HepG2 (cell line): Measurements from ENCODE around the gene CCND2. TPM values are rescaled to one million over a fixed set of nuclear protein-coding genes. Genes with fewer than 3 reads are reported as not detected.
A peak's percentile ranks its signal among the peaks of the same experiment; 100 is the strongest.

Source experiments
- CBX1 ChIP-seq: IDR thresholded peaks from one replicate; pipeline ENCODE4 v1.6.1; 2016; ENCODE audit warnings: antibody characterized with exemption, low read depth
- CCAR2 ChIP-seq: fragments of 200-400 bp; formaldehyde crosslinking; optimal IDR thresholded peaks from 2 replicates; pipeline ENCODE3; 2018; ENCODE audit warnings: low read depth, mild to moderate bottlenecking, low read length, moderate library complexity
- ELF4 ChIP-seq: sonication (generic); formaldehyde crosslinking; IDR thresholded peaks from 2 replicates; pipeline ENCODE4 v1.5.0; 2020; ENCODE audit warnings: missing genetic modification reagents, mild to moderate bottlenecking, moderate library complexity, borderline replicate concordance
- HNRNPLL ChIP-seq: fragments of 200-400 bp; formaldehyde crosslinking; IDR thresholded peaks from 2 replicates; pipeline ENCODE4 v1.6.1; 2017; ENCODE audit warnings: mild to moderate bottlenecking, low read depth, low read length; ENCODE audit not compliant: poor library complexity, severe bottlenecking
- KLF15 ChIP-seq: sonication (generic); formaldehyde crosslinking; IDR thresholded peaks from 2 replicates; pipeline ENCODE4 v1.8.1; 2023; ENCODE audit warnings: borderline replicate concordance, mild to moderate bottlenecking, inconsistent platforms, missing genetic modification reagents, mixed read lengths
- MIER2 ChIP-seq: IDR thresholded peaks from 2 replicates; pipeline ENCODE4 v1.6.1; 2016; ENCODE audit warnings: missing biosample characterization, missing genetic modification reagents
- MTF2 ChIP-seq: sonication (generic); formaldehyde crosslinking; IDR thresholded peaks from 2 replicates; pipeline ENCODE4 v1.5.0; 2020; ENCODE audit warnings: missing genetic modification reagents, borderline replicate concordance
- SIN3B ChIP-seq: fragments of 150-350 bp; IDR thresholded peaks from 2 replicates; pipeline ENCODE4 v1.6.1; 2014; ENCODE audit warnings: low read length
- SP4 ChIP-seq: sonication (generic); formaldehyde crosslinking; IDR thresholded peaks from 2 replicates; pipeline ENCODE4 v1.8.1; 2023; ENCODE audit warnings: mild to moderate bottlenecking, missing genetic modification reagents
- SRSF1 ChIP-seq: fragments of 200-400 bp; formaldehyde crosslinking; optimal IDR thresholded peaks from 2 replicates; pipeline ENCODE3; 2017; ENCODE audit warnings: mild to moderate bottlenecking, low read depth, low read length, moderate library complexity
- THYN1 ChIP-seq: sonication (generic); formaldehyde crosslinking; IDR thresholded peaks from 2 replicates; pipeline ENCODE4 v1.8.1; 2023; ENCODE audit warnings: low read depth, mild to moderate bottlenecking, moderate library complexity, missing genetic modification reagents, borderline replicate concordance
- ZFP36 ChIP-seq: fragments of 150-350 bp; IDR thresholded peaks from 2 replicates; pipeline ENCODE4 v1.6.1; 2018; ENCODE audit warnings: borderline replicate concordance, low read length, low read depth; ENCODE audit not compliant: partially characterized antibody
- ZNF263 ChIP-seq: sonication (generic); formaldehyde crosslinking; IDR thresholded peaks from 2 replicates; pipeline ENCODE4 v1.4.0; 2020; ENCODE audit warnings: missing genetic modification reagents
- ZNF549 ChIP-seq: sonication (generic); formaldehyde crosslinking; IDR thresholded peaks from 2 replicates; pipeline ENCODE4 v1.5.0; 2020; ENCODE audit warnings: missing genetic modification reagents
- ZNF570 ChIP-seq: sonication (generic); formaldehyde crosslinking; IDR thresholded peaks from 2 replicates; pipeline ENCODE4 v1.4.0; 2020; ENCODE audit warnings: mild to moderate bottlenecking, missing genetic modification reagents, borderline replicate concordance
- ZNF672 ChIP-seq: sonication (generic); formaldehyde crosslinking; IDR thresholded peaks from 2 replicates; pipeline ENCODE4 v1.8.1; 2022; ENCODE audit warnings: missing genetic modification reagents
- ZNF768 ChIP-seq: sonication (generic); formaldehyde crosslinking; IDR thresholded peaks from 2 replicates; pipeline ENCODE4 v1.4.0; 2020; ENCODE audit warnings: missing genetic modification reagents
- ZNF782 ChIP-seq: sonication (generic); formaldehyde crosslinking; IDR thresholded peaks from 2 replicates; pipeline ENCODE4 v1.4.0; 2020; ENCODE audit warnings: missing genetic modification reagents, mild to moderate bottlenecking, borderline replicate concordance
- ZNF800 ChIP-seq: sonication (generic); formaldehyde crosslinking; IDR thresholded peaks from 2 replicates; pipeline ENCODE4 v1.4.0; 2020; ENCODE audit warnings: missing genetic modification reagents
- polyA plus RNA-seq, 8 experiments: library from polyadenylated mRNA; depleted of rRNA in 3 of 8; stranded (reverse) in 7 of 8; unstranded in 1 of 8; fragments of >200 nt; fragmentation: Illumina TruSeq in 4 of 8; extraction: Trizol in 4 of 8; gene quantifications; 2 replicates each; pipeline versions ENCODE4 v1.2.1 to v1.2.3, GENCODE V29; 2011 to 2016; ENCODE audit warnings: low read depth in 4 of 8, missing spikeins in 1 of 8, mixed read lengths in 1 of 8; ENCODE audit not compliant: insufficient read depth in 1 of 8
- total RNA-seq, 5 experiments: library from RNA; depleted of rRNA; stranded (reverse); fragments of >200 nt; fragmentation: Illumina TruSeq; extraction: Trizol; gene quantifications; 2 replicates each; pipeline ENCODE4 v1.2.3, GENCODE V29; 2016; ENCODE audit warnings: low read depth in 1 of 5
- TF ChIP-seq, protein P1 (sequence below): sonication (generic); formaldehyde crosslinking; IDR thresholded peaks from 2 replicates; pipeline ENCODE4 v1.4.0; 2020; ENCODE audit warnings: missing genetic modification reagents
- TF ChIP-seq, protein P2 (sequence below): sonication (generic); formaldehyde crosslinking; IDR thresholded peaks from 2 replicates; pipeline ENCODE4 v1.4.0; 2020; ENCODE audit warnings: missing genetic modification reagents, borderline replicate concordance
- TF ChIP-seq, protein P3 (sequence below): sonication (generic); formaldehyde crosslinking; IDR thresholded peaks from 2 replicates; pipeline ENCODE4 v1.5.1; 2020; ENCODE audit warnings: mild to moderate bottlenecking, missing genetic modification reagents, borderline replicate concordance

Gene CCND2
- total and polyA plus RNA-seq, 2 of the 13 experiments (the other 11 are each of a cell fraction or from before 2014, with no cell fraction given), result 0.61 to 1.4 TPM

DNA sequence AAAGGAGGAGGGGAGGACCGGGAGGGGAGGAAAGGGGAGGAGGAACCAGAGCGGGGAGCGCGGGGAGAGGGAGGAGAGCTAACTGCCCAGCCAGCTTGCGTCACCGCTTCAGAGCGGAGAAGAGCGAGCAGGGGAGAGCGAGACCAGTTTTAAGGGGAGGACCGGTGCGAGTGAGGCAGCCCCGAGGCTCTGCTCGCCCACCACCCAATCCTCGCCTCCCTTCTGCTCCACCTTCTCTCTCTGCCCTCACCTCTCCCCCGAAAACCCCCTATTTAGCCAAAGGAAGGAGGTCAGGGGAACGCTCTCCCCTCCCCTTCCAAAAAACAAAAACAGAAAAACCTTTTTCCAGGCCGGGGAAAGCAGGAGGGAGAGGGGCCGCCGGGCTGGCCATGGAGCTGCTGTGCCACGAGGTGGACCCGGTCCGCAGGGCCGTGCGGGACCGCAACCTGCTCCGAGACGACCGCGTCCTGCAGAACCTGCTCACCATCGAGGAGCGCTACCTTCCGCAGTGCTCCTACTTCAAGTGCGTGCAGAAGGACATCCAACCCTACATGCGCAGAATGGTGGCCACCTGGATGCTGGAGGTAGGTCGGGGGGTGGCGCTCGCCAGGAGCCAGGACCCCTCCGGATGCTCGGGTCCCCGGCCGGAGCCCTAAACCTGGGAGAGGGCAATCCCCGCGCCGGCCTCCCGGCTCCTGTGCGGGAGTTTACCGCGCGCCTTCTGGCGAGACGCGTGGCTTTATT, at the start of gene CCND2 (continued):
- TF ChIP-seq, protein P1, sequence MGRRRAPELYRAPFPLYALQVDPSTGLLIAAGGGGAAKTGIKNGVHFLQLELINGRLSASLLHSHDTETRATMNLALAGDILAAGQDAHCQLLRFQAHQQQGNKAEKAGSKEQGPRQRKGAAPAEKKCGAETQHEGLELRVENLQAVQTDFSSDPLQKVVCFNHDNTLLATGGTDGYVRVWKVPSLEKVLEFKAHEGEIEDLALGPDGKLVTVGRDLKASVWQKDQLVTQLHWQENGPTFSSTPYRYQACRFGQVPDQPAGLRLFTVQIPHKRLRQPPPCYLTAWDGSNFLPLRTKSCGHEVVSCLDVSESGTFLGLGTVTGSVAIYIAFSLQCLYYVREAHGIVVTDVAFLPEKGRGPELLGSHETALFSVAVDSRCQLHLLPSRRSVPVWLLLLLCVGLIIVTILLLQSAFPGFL (CRISPR knock-in tag), result no peak
- TF ChIP-seq CBX1, result no peak
- TF ChIP-seq ZNF672, result no peak
- TF ChIP-seq THYN1 (CRISPR knock-in tag), result no peak
- TF ChIP-seq CCAR2, result no peak
- TF ChIP-seq MIER2 (CRISPR knock-in tag), result no peak
- TF ChIP-seq, protein P2, sequence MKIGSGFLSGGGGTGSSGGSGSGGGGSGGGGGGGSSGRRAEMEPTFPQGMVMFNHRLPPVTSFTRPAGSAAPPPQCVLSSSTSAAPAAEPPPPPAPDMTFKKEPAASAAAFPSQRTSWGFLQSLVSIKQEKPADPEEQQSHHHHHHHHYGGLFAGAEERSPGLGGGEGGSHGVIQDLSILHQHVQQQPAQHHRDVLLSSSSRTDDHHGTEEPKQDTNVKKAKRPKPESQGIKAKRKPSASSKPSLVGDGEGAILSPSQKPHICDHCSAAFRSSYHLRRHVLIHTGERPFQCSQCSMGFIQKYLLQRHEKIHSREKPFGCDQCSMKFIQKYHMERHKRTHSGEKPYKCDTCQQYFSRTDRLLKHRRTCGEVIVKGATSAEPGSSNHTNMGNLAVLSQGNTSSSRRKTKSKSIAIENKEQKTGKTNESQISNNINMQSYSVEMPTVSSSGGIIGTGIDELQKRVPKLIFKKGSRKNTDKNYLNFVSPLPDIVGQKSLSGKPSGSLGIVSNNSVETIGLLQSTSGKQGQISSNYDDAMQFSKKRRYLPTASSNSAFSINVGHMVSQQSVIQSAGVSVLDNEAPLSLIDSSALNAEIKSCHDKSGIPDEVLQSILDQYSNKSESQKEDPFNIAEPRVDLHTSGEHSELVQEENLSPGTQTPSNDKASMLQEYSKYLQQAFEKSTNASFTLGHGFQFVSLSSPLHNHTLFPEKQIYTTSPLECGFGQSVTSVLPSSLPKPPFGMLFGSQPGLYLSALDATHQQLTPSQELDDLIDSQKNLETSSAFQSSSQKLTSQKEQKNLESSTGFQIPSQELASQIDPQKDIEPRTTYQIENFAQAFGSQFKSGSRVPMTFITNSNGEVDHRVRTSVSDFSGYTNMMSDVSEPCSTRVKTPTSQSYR (CRISPR knock-in tag), result no peak
- TF ChIP-seq ZNF782, result no peak
- no peak for TF ChIP-seq SP4 (CRISPR knock-in tag)
- TF ChIP-seq HNRNPLL, result peak; percentile 28
- no peak for TF ChIP-seq ZNF768 (CRISPR knock-in tag)
- peak; percentile 76 for TF ChIP-seq ZNF263
- TF ChIP-seq, protein P3, sequence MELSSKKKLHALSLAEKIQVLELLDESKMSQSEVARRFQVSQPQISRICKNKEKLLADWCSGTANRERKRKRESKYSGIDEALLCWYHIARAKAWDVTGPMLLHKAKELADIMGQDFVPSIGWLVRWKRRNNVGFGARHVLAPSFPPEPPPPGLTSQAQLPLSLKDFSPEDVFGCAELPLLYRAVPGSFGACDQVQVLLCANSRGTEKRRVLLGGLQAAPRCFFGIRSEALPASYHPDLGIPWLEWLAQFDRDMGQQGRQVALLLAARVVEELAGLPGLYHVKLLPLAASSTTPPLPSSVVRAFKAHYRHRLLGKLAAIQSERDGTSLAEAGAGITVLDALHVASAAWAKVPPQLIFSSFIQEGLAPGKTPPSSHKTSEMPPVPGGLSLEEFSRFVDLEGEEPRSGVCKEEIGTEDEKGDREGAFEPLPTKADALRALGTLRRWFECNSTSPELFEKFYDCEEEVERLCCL (CRISPR knock-in tag), result no peak
- peak; percentile 21 for TF ChIP-seq SRSF1
- no peak for TF ChIP-seq ZFP36
- no peak for TF ChIP-seq ZNF570 (CRISPR knock-in tag)
- no peak for TF ChIP-seq SIN3B
- TF ChIP-seq ZNF549 (CRISPR knock-in tag), result no peak
- TF ChIP-seq ELF4 (CRISPR knock-in tag), result no peak
- TF ChIP-seq KLF15, result no peak
- peak; percentile 47; the same call in 1 of the 2 replicates for TF ChIP-seq ZNF800 (CRISPR knock-in tag)
- TF ChIP-seq MTF2, result peak; percentile 66; the same call in 1 of the 2 replicates
